GM18870 (cell line): ENCODE data around the gene PHACTR2.
A peak's percentile ranks its signal among the peaks of the same experiment; 100 is the strongest.
"Not testable (repeated sequence)": the region's sequence is repeated elsewhere in the genome, so short reads cannot be mapped to it uniquely, and the experiment has no call there.

Experiments
- ATAC-seq: cut with Tn5 transposase; IDR thresholded peaks from one replicate; pipeline ENCODE4 v1.9.1; 2021; ENCODE audit warnings: moderate library complexity; ENCODE audit not compliant: unreplicated experiment

The PHACTR2 gene

DNA sequence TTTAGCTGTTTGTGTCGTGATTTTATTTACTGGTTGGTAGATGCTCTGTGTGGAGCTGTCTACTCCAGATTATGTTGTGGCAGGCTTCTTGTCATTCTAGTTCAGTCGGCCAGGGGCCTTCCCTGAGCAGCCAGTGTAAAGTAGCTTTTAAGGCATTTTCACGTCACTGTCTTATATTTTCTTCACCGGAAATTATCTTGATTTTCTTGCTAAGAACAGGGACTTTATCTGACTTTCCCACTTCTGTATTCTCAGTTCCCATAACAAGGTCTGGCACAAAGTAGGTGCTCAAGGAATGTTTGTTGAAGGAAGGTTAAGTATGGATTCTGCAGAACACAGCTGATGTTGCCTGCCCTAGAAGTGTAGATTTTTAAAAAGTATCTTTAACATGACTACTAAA lies 166.2 kb downstream of the PHACTR2 start:
- no peak for ATAC-seq

DNA sequence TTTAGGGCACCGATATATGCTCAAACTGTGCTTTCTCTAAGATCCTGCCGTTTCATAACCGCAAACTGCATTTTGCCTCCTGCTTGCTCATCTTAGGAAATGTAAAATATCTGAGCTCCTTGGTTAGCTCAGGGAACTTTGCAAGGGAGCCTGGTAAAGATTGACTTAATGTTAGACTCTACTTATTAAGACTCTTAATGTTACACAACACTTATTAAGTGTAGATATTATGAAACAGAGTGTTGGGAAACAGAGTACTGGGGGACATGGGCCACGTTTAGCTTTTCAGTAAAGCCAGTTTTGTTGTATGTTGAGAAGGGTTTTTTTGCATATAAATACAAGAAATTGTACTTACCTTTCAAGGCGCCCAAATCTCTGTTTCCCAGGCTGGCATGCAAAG lies 167.3 kb downstream of the PHACTR2 start:
- ATAC-seq = no peak

DNA sequence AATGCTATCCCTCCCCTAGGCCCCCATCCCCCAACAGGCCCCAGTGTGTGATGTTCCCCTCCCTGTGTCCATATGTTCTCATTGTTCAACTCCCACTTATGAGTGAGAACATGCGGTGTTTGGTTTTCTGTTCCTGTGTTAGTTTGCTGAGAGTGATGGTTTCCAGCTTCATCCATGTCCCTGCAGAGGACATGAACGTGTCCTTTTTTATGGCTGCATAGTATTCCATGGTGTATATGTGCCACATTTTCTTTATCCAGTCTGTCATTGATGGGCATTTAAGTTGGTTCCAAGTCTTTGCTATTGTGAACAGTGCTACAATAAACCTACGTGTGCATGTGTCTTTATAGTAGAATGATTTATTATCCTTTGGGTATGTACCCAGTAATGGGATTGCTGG lies 173.9 kb downstream of the PHACTR2 start:
- not testable (repeated sequence) for ATAC-seq

DNA sequence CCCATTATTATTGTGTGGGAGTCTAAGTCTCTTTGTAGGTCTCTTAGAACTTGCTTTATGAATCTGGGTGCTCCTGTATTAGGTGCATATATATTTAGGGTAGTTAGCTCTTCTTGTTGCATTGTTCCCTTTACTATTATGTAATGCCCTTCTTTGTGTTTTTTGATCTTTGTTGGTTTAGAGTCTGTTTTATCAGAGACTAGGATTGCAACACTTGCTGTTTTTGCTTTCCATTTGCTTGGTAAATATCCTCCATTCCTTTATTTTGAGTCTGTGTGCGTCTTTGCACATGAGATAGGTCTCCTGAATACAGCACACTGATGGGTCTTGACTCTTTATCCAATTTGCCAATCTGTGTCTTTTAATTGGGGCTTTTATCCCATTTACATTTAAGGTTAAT lies 177.3 kb downstream of the PHACTR2 start:
- not testable (repeated sequence) for ATAC-seq

DNA sequence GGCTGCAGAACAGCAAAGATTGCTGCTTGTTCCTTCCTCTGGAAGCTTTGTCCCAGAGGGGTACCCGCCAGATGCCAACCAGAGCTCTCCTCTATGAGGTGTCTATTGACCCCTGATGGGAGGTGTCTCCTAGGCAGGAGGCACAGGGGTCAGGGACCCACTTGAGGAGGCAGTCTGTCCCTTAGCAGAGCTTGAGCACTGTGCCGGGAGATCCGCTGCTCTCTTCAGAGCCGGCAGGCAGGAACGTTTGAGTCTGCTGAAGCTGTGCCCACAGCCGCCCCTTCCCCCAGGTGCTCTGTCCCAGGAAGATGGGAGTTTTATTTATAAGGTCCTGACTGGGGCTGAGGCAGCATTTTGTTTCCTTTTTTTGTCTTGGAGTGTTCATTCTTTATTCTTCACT lies 179.0 kb downstream of the PHACTR2 start:
- not testable (repeated sequence) for ATAC-seq

DNA sequence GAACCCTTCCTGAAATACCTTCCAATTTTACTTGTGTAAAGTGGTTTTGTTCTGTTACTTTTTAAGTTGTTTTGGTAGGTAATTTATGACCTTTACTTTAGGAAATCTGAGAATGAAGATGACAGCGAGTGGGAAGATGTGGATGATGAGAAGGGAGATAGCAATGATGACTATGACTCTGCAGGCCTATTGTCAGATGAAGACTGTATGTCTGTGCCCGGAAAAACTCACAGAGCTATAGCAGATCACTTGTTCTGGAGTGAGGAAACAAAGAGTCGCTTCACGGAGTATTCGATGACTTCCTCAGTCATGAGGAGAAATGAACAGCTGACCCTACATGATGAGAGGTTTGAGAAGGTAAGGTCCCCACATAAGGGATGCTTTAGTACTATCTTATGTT lies 179.9 kb downstream of the PHACTR2 start:
- ATAC-seq = no peak

DNA sequence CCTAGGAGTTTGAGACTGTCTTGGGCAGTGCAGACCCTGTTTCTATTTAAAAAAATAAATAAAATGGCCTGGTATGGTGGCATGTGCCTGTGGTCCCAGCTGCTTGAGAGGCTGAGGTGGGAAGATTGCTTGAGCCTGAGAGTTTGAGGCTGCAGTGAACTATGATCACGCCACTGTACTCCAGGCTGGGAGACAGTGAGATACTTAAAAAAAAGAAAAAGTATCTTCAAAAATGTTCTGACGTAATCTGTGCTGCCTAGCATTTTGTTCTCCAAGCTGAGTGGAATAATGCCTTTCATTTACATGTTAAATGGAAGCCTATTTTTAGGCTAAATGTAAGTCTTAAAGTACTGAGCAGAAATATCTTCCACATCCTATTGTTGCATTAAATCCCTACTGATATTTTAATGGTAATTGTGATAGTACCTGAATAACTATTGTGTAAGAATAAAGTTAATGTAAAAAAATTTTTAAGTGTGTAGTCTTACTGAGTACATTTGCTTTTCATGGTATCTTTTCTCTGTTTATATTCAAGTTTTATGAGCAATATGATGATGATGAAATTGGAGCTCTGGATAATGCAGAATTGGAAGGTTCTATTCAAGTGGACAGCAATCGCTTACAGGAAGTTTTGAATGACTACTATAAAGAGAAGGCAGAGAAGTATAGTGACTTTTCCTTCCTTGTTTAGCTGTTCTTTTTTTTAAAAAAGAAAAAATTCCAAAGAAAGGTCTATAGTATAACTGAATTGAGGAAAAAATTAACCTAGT lies 182.3 kb downstream of the PHACTR2 start:
- no peak for ATAC-seq

DNA sequence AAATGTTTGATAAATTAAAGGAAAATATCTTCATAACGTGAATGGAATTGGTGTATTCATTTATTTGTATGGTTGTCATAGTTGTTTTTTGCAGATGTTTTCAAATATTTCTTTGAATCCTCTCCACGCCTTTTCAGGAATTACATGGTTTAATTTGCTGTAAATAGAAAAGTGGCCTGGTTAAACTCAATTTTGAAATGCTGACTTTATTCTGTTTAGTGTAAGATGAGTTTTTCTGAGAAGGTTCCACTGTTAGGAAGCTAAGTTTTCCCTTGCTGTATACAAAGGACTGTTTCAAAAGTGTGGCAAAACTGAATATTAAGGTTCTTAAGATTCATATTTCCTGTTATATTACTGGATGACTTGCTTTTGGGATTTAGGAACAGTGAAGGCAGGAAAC lies 186.0 kb downstream of the PHACTR2 start:
- ATAC-seq = no peak

DNA sequence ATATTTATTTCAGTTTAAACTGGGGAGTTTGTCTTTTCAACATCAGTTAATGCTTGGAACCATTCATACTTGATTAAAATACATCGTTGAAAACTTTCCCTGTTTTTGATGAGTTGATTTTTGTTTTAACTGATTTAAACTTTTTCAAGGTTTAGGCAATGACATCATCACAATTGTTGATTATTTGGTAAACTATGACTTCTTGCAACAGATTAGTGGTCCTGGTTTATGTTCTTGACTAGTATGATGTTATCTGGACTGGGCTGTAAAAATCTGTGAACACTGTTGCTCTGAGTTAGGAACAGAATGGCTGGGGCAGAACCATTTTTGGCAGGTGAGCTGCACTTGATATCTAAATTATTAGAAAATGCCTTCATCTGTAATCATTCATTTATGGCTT lies 186.5 kb downstream of the PHACTR2 start, which contains the start of gene ZC2HC1B:
ZC2HC1B (plus strand) TSS at position 241 of the 400 bp plus-strand sequence; CDS start at position 307, 66 bp downstream.
- ATAC-seq = no peak

DNA sequence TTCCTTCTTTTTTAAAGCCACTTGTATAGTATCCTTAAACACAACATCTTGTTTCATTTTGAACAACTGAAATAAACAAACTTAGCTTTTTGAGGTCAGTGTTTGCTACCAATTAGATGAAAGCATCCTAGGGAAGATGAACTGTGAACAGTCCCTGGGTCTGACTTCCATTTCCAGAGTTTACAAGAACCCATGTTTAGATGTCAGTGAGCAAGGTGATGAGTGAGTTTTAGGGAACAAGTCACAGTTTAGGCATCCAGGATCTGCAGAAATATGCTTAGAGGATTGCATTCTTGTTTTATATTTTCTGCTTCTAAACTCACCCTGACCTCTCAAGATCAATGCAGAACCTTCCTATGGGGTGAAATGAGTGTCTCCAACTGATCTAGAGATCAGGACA lies 189.5 kb downstream of the PHACTR2 start:
- no peak for ATAC-seq

DNA sequence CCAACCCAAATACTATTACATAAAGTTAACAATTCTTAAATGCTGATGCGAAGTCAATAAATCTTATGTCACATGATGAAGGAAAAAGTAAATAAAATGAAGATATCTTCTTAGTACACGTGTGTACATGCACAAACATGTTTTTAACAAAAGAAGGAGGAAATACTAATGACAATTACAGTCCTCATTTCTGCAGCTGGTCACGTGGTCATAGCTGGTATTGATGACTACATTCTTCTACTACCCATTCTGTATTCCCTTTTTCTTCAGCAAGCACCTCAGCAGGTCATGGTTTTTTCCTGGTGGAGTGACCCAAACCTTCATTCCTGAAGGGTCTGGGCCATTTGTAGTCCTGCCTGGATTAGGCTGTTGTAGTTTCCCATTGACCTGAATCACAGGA lies 191.0 kb downstream of the PHACTR2 start:
- not testable (repeated sequence) for ATAC-seq

DNA sequence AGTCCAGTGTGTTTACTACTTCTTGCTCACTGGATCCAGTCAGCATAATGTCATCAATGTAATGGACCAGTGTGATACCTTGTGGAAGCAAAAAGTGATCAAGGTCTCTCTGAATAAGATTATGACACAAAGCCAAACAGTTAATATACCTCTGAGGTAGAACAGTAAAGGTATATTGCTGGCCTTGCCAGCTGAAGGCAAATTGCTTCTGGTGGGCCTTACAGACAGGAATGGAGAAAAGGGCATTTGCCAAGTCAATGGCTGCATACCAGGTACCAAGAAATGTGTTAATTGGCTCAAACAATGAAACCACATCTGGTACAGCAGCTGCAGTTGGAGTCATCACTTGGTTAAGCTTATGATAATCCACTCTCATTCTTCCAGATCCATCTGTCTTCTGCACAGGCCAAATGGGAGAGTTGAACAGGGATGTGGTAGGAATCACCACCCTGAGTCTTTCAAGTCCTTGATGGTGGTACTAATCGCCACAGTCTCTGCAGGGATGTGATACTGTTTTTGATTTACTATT lies 193.5 kb downstream of the PHACTR2 start:
- ATAC-seq = not testable (repeated sequence)

DNA sequence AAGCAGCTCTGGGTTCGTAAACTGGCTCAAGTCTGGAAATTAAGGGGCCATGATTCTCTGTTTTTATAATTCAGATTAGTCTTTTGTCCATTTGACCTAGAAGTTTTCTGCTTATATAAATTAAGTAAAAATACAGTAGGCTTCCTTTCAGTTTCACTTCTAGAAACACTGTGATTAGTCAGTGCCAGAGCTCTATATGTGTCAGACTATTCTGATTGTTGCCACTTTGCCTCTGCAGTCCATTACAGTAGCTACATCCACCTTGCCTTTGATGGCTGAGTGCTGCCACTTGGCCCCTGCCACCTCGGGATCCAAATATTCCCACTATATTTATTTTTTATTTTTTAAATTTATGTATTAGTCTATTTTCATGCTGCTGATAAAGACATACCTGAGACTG lies 194.4 kb downstream of the PHACTR2 start:
- ATAC-seq = peak; percentile 100

DNA sequence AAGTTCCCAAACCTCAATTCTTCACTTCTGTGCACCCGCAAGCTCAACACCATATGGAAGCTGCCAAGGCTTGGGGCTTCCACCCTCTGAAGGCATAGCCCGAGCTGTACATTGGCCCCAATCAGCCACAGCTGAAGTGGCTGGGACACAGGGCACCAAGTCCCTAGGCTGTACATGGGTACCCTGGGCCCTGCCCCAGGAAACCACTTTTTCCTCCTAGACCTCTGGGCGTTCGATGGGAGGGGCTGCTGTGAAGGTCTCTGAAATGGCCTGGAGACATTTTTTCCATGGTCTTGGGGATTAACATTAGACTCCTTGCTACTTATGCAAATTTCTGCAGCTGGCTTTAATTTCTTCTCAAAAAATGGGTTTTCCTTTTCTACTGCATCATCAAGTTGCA lies 195.8 kb downstream of the PHACTR2 start:
- not testable (repeated sequence) for ATAC-seq

DNA sequence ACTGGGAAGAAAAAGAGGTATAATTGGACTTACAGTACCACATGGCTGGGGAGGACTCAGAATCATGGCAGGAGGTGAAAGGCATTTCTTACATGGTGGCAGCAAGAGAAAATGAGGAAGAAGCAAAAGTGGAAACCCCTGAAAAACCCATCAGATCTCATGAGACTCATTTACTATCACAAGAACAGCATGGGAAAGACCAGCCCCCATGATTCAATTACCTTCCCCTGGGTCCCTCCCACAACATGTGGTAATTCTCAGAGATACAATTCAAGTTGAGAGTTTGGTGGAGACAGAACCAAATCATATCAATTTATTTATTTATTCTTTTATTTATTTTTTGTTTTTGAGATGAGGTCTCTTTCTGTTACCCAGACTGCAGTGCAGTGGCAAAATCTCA lies 196.7 kb downstream of the PHACTR2 start:
- not testable (repeated sequence) for ATAC-seq

DNA sequence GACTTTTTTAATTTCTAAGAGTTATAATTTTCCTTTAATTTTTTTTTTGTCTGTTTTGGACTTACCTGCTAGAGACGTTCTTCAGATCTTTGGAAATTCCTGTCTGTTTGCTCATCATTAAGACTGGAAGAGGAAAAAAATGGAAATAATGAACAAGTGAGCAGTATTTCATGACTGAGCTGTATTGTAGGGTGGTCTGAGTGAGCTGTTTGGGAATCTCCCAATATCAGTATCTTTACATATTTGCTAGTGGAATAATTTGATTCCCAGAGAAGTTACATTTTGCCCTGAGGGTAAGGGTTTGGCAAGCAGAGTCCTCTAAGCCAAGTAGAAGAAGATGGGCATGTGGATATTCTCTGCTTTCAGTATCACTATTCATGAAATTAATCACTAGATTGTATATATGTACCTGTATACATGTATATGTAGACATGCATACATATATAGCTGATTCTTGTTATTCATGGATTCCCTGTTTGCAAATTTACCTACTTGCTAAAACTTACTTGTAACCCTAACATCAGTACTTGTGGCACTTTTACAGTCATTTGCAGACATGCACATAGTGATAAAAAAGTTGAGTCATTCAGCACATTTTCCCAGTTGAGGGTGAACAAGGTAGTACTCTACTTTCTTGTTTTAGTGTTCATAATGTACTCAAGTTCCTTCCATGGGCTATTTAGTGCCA lies 200.0 kb downstream of the PHACTR2 start:
- no peak for ATAC-seq

DNA sequence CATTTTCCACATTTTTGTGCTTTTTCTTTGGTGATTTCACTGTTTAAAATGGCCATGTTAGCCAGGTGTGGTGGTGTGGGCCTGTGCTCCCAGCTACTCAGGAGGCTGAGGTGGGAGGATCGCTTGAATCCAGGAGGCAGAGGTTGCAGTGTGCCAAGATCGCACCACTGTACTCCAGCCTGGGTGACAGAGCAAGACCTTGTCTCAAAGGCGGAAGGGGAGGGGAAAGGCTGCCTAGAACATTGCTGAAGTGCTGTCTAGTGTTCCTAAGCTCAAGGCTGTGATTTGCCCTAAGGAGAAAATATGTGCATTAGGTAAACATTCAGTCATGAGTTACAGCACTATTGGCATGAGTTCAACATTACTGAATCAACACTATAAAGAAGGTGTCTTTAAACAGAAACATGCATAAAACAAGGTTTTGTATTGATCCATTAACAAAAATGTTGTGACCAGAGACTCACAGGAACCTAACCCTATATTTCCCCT lies 200.6 kb downstream of the PHACTR2 start:
- no peak for ATAC-seq

DNA sequence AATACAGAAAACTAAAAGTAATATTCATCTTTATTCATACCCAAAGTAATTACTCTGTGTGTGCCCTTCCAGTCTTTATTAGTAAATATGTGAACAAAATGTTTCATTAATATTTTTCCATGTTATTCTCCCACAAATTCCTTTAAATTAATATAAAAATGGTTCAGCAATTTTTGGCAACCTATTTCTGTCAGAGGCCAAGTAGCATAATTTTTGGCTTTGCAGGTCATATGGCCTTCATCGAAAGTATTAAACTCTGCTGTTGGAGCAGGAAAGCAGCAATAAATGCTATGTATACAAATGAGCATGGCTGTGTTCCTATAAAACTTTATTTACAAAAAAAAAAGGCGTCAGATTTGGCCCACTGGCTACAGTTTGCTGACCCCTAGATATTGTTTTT lies 202.6 kb downstream of the PHACTR2 start:
- ATAC-seq = no peak
